ENCODE results near the gene GPAT2.
"Not testable (repeated sequence)": the region's sequence is repeated elsewhere in the genome, so short reads cannot be mapped to it uniquely, and the experiment has no call there.

The GPAT2 gene

DNA sequence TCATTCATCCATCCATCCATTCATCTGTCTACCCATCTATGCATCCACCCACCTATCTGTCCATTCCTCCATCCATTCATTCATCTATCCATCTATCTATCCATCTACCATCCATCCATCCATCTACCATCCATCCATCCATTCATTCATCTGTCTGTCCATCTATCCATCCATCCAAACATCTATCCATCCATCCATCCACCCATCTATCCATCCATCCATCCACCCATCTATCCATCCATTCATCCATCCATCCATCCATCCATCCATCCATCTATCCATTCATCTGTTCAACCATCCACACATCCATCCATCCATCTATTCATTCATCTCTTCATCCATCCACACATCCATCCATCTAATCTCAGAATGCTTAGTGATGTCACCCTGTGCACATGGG is 30.0 kb upstream of the GPAT2 start:
- not testable (repeated sequence) for DNase-seq (ENCODE audit: low read depth)

- DNase-seq (ENCODE audit: low read depth), result not testable (repeated sequence)
Measured at GRCh38 chr2:96064047-96064675, 29.4 kb upstream of the GPAT2 start.

DNA sequence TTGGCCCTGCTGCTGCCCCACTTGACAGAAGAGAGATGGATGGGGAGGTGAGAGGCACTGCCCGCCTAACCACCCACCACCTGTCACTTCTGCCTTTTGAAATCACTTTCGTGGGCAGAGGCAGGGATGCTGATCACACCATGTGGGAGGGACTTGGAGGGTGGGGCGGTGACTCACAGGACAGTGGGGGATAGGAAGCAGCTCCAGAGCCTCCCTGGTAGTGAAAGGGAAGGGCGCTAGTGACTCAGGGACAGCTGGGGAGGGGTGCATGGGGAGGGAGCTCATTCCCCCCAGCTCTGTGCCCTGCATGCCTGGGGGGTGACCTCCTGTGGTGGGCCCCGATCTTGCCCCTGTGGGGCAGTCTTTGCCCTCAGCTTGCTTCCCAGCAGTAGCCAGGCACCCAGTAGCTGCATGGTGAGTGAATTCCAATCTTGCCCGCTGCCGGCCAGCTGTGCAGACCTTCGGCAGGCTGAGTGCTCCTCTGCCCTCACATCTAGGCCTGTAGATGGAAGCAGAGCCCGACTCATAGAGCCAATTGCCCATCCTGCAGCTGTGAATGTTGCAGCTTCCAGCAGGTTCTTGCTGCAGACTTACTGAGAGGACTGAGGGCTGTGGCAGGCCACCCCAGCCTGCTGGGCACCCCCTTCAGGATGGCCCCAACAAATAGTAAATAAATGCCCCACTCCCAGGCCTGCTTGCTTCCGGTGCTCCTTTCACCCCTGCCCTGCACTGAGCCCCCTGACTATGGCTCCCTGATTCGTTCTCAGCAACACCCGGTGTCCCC is 28.6 kb upstream of the GPAT2 start:
- DNase-seq (ENCODE audit: low read depth), result peak; percentile 54

GRCh38 chr2:96062483-96062882 is 27.8 kb upstream of the GPAT2 start:
- not testable (repeated sequence) for DNase-seq (ENCODE audit: low read depth)

GRCh38 chr2:96061901-96062300 is 27.2 kb upstream of the GPAT2 start:
- DNase-seq (ENCODE audit: low read depth), result not testable (repeated sequence)

DNA sequence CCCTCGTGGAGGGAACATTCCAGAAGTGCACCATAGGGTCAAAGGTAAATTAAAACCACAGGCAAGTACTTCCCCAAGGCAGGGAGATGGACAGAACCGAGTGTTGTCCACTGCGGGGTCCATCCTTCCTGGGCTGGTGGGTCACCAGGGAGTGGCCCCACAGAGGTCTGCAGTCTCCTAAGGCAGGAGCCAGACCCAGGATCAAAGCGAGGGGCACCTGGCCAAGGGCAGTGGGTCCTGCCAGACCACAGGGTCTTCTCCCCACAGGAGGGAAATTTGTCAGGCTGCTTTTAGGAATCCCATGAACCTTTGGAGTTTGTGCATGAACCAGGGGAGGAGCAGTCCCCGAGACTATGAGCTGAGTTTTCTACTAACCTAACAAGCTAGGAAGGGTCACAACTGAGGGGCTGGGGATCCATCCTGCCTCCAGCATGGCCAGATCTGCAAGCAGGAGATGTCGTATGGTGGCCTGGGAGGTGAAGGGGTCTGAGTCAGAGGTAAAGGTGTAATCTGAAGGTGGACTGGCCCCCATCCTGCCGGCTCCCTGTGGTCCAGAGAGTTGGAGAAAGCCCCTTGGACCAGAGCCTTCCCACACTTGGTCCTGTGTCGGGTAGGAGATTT is 26.6 kb upstream of the GPAT2 start:
- not testable (repeated sequence) for DNase-seq (ENCODE audit: low read depth)

- not testable (repeated sequence) for DNase-seq (ENCODE audit: low read depth)
Measured at GRCh38 chr2:96060325-96060724, 25.6 kb upstream of the GPAT2 start.

GRCh38 chr2:96059443-96059842 is 24.7 kb upstream of the GPAT2 start:
- not testable (repeated sequence) for DNase-seq (ENCODE audit: low read depth)

GRCh38 chr2:96055830-96056229 is 21.1 kb upstream of the GPAT2 start:
- not testable (repeated sequence) for DNase-seq (ENCODE audit: low read depth)

- not testable (repeated sequence) for DNase-seq (ENCODE audit: low read depth)
Measured at GRCh38 chr2:96054537-96054936, 19.8 kb upstream of the GPAT2 start.

DNA sequence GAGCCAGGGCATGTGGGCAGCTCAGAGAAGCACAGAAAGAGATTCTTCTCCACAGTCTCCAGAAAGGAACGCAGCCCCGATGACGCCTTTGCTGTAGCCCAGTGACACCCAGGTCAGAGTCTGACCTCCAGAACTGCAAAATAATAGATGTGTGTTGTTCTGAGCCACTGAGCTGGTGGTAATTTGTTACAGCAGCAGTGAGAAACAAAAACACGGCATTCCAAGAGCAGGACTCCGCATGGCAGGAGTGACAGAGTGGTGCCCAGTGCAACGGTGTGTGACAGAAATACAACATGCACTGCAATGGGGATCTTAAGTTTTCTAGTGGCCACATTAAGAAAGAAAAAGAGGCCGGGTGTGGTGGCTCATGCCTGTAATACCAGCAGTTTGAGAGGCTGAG is 18.7 kb upstream of the GPAT2 start:
- DNase-seq (ENCODE audit: low read depth), result not testable (repeated sequence)

DNA sequence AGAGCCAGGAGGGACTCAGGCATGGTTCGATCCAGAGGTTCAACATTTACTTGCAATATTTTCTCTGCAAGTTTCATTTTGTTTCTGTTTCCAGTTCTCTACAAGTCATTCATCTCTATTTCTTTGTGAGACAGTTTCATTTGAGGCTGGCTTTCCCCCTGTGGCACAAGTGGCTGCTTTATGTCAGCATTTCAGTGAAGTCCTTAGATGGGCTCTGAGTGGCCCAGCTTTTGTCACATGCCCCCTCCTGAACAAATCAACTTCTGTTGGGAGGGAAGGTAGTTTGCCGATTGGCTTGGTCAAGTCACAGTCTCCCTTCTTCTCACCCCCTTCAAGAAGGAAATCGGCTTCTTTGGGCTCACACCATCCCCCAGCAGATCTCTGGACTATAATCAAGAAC is 17.9 kb upstream of the GPAT2 start:
- DNase-seq (ENCODE audit: low read depth), result not testable (repeated sequence)

DNA sequence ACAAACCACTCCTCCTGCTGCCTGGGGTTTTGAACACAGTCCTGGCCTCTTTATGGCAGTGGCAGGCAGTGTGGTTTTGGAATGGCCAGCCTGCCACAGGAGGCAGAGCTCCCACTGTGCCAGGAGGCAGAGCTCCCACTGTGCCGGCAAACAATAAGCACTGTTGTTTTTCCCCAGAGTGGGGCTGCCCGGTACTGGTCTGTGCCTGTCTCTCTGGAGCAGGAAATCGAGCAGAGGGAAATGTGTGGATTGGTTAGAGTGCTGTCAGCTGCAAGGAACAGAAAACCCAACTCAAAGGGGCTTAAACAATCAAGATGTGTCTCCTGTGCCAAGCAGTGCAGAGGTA is 15.2 kb upstream of the GPAT2 start:
- not testable (repeated sequence) for DNase-seq (ENCODE audit: low read depth)

GRCh38 chr2:96049049-96049916 is 14.6 kb upstream of the GPAT2 start:
- DNase-seq (ENCODE audit: low read depth), result not testable (repeated sequence)

DNA sequence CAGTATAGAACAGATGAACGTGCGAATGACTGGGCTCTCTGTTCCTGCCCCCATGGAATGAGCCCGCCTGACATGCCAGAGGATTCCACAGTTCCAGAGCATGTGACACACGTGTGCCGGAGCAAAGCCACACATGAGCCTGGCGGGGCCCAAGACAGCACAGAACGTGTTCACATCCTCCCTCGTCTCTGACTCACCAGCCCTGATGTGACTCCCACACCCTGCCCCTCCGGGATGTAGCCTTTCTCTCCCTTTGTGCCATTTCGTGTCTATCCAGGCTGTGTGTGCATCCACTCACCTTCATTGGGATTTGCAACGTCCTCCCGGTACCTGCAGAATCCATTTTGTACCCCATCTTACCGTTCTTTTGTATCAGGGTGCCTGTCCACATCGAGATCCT is 838 bp upstream of the GPAT2 start:
- not testable (repeated sequence) for DNase-seq (ENCODE audit: low read depth)

GRCh38 chr2:96033997-96034396 is 719 bp downstream of the GPAT2 start:
- DNase-seq (ENCODE audit: low read depth), result not testable (repeated sequence)

DNA sequence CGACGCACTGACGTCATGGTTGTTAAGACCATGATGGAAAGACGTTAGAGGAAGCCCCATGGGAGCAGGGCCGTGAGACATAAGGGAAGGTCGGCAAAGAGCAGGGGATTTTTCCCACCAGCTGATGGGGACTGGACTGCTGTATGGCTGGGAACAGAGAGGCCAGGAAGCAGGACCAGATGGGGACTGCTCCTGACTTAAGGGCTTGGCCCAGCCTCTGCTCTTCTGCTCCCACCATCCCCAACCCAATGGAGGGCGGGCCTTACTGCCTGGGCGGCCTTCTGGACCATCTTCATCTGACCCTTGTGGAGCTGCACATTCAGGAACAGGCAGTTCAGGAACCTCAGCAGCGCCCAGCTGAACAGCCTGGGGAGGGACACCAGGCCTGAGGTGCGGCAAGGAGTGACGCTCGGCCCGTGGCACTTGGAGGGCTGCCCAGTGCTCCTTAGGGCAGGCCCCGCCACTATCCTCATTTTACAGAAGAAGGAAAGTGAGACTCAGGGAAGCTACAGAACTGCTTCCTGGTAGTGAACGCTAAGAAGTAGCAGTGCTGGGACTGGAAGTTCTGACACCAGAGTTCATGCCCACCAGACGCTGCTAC is 6.9 kb downstream of the GPAT2 start:
- not testable (repeated sequence) for DNase-seq (ENCODE audit: low read depth)

- DNase-seq (ENCODE audit: low read depth), result not testable (repeated sequence)
Measured at GRCh38 chr2:96025755-96026154, 9.0 kb downstream of the GPAT2 start.

- DNase-seq (ENCODE audit: low read depth), result no peak
Measured at GRCh38 chr2:96025194-96025492, 9.6 kb downstream of the GPAT2 start.

GRCh38 chr2:96024336-96025193 is 10.2 kb downstream of the GPAT2 start:
- DNase-seq (ENCODE audit: low read depth), result no peak

GRCh38 chr2:96023701-96024100 is 11.0 kb downstream of the GPAT2 start:
- DNase-seq (ENCODE audit: low read depth), result not testable (repeated sequence)
